Prostate gland (tissue), 2 donors: ENCODE results near the gene SACM1L. TPM values are rescaled to one million over a fixed set of nuclear protein-coding genes. Genes with fewer than 3 reads are reported as not detected.

Experiments used
- DNase-seq: peaks from one replicate; pipeline ENCODE4 v3.0.0-alpha.2; 2019; ENCODE audit warnings: low spot score
- H3K27ac ChIP-seq, 2 donors: fragments of 200-600 bp; sonication (generic); 2 replicates each; pipeline ENCODE4 v1.5.1; 2017 to 2019
- H3K27me3 ChIP-seq: fragments of 200-600 bp; sonication (generic); replicated peaks from 2 replicates; pipeline ENCODE4 v1.5.1; 2019; ENCODE audit not compliant: insufficient read depth
- H3K36me3 ChIP-seq, 2 donors: fragments of 200-600 bp; sonication (generic); 1 replicate in 1 of 2; 2 replicates in 1 of 2; pipeline versions ENCODE4 v1.5.1 to v1.8.1; 2017 to 2019
- H3K4me1 ChIP-seq: fragments of 200-600 bp; sonication (generic); replicated peaks from 2 replicates; pipeline ENCODE4 v1.5.1; 2019
- H3K4me3 ChIP-seq, 2 donors: fragments of 200-600 bp; sonication (generic); 2 replicates each; pipeline ENCODE4 v1.5.1; 2017 to 2019
- H3K9me3 ChIP-seq: fragments of 200-600 bp; sonication (generic); 2 replicates; pipeline ENCODE4 v1.5.1; 2017
- POLR2A ChIP-seq: fragments of 450-650 bp; IDR thresholded peaks from one replicate; pipeline ENCODE4 v1.6.1; 2016; ENCODE audit warnings: antibody characterized with exemption, mild to moderate bottlenecking
- POLR2AphosphoS5 ChIP-seq: sonication (generic); formaldehyde crosslinking; IDR thresholded peaks from one replicate; pipeline ENCODE4 v1.6.1; 2017; ENCODE audit warnings: antibody characterized with exemption
- WGBS: methylation state at CpG from one replicate; pipeline ENCODE4 v1.1.5; 2018; 5-methylcytosine and 5-hydroxymethylcytosine counted together
- intact Hi-C: fragments of 100-400 bp; cut with DNase I; formaldehyde crosslinking; loops from one replicate; pipeline ENCODE4 v1.14.2; 2022
- total RNA-seq, 2 donors: library from RNA; depleted of rRNA; stranded (reverse); fragments of >200 nt; gene quantifications; one replicate each; pipeline ENCODE4 v1.1.0, GENCODE V29; 2016
- TF ChIP-seq, protein P1 (sequence below), 4 experiments: fragments of 200-600 bp in 2 of 4; fragments of 450-650 bp in 2 of 4; sonication (generic) in 2 of 4; IDR thresholded peaks; 1 replicate in 3 of 4; 2 replicates in 1 of 4; pipeline ENCODE4 v1.5.1; 2016 to 2019; ENCODE audit warnings: antibody characterized with exemption in 4 of 4, mild to moderate bottlenecking in 2 of 4, moderate library complexity in 2 of 4

SACM1L gene
- total RNA-seq, 2 donors from 2014 or later, result 56.6 to 62.8 TPM

DNA sequence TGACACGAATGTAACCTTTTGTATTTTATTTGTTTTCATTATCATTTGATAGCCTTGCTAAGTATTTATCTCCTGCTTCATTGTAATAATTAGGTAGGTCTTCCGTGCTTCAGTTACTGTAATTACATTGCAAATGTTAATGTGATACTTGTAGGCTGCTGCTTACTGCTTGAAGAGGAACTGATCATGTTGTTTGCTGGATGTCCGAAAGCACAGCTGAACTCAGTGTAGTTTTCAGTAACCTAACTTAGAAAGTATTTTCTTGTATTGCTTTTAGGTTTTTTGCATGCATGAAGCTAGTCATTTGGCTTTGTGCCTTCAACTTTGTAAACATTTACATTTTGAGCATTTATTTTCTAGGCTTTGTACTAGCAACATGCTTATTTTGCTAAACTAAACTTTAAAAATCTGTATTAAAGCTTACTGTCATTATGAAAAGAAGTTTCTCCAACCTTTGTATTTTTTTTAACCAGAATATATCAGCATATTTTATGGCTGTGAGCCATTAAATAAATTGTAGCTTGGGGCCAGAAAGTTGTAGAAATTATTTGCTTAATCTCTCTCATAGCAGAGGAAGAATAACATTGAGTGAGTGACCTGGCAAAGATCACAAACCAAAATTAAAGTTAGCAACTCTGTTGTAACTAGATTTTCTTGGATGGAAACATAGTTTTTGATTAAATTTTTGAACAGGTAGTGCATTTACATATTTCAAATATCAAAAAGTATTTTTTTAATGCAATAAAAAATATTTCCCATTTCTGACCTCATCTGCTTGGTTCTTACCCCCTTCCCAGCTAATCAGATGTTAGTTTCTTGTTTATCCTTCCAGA, 30.7 kb downstream of the SACM1L start:
- Histone ChIP-seq H3K36me3 (no peaks in the 10 kb centered on the region), H3K27me3 (no peaks in the 10 kb centered on the region), H3K4me3 (no peak overlapping the region), H3K9me3 (no peaks in the 10 kb centered on the region), H3K27ac (no peak overlapping the region), H3K4me1 (no peaks in the 10 kb centered on the region)
- TF ChIP-seq POLR2A, result no peak
- TF ChIP-seq POLR2AphosphoS5, result no peak
- TF ChIP-seq, protein P1, sequence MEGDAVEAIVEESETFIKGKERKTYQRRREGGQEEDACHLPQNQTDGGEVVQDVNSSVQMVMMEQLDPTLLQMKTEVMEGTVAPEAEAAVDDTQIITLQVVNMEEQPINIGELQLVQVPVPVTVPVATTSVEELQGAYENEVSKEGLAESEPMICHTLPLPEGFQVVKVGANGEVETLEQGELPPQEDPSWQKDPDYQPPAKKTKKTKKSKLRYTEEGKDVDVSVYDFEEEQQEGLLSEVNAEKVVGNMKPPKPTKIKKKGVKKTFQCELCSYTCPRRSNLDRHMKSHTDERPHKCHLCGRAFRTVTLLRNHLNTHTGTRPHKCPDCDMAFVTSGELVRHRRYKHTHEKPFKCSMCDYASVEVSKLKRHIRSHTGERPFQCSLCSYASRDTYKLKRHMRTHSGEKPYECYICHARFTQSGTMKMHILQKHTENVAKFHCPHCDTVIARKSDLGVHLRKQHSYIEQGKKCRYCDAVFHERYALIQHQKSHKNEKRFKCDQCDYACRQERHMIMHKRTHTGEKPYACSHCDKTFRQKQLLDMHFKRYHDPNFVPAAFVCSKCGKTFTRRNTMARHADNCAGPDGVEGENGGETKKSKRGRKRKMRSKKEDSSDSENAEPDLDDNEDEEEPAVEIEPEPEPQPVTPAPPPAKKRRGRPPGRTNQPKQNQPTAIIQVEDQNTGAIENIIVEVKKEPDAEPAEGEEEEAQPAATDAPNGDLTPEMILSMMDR (IDR thresholded peaks at IDR 0.05), result no peak
- DNase-seq, result no peak
- intact Hi-C loops, result no loop called here
- WGBS, result 77% methylated on average over 3 of the region's 3 CpGs

DNA sequence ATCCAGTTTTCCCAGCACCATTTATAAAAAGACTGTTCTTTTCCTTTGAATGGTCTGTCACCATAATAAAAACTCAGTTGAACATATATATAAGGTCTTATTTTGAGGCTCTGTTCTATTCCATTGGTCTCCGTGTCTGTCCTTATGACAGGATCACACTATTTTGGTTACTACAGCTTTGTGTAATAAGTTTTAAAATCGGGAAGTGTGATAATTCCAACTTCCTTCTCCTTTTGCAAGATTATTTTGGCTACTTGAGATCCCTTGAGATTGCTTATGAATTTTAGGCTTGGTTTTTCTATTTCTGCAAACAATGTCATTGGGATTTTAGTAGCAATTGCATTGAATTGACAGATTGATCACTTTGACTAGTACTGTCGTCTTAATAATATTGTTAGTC, 35.7 kb downstream of the SACM1L start:
- no peak overlapping the region for H3K27ac ChIP-seq
- intact Hi-C loops, result no loop called here
- H3K27me3 ChIP-seq, result no peaks in the 10 kb centered on the region
- 97% methylated on average over 3 of the region's 3 CpGs for whole genome bisulfite sequencing
- H3K4me1 ChIP-seq, result no peaks in the 10 kb centered on the region
- H3K9me3 ChIP-seq, result no peaks in the 10 kb centered on the region
- no peak overlapping the region for H3K4me3 ChIP-seq
- TF ChIP-seq POLR2AphosphoS5 (no peak), POLR2A (no peak)
- TF ChIP-seq, protein P1 (IDR thresholded peaks at IDR 0.05), result no peak
- no peaks in the 10 kb centered on the region for H3K36me3 ChIP-seq
- no peak for DNase-seq

DNA sequence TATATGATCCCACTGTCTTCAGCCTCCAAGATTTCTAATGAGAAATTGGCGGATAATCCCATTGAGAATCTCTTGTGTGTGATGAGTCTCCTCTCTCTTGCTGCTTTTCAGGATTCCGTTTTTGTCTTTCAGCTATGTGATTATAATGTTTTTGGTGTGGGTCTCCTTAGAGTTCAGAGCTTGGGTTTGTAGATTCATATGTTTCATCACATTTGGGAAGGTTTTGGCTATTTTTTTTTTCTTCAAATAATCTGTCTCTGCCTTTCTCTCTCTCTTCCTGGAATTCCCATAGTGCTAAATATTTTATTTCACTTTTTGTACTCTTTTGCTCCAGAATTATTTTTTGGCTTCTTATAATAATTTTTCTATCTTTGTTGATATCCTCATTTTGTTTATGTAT, 40.4 kb downstream of the SACM1L start:
- intact Hi-C loops, result no loop called here
- WGBS, result 99% methylated on average over 2 of the region's 2 CpGs

DNA sequence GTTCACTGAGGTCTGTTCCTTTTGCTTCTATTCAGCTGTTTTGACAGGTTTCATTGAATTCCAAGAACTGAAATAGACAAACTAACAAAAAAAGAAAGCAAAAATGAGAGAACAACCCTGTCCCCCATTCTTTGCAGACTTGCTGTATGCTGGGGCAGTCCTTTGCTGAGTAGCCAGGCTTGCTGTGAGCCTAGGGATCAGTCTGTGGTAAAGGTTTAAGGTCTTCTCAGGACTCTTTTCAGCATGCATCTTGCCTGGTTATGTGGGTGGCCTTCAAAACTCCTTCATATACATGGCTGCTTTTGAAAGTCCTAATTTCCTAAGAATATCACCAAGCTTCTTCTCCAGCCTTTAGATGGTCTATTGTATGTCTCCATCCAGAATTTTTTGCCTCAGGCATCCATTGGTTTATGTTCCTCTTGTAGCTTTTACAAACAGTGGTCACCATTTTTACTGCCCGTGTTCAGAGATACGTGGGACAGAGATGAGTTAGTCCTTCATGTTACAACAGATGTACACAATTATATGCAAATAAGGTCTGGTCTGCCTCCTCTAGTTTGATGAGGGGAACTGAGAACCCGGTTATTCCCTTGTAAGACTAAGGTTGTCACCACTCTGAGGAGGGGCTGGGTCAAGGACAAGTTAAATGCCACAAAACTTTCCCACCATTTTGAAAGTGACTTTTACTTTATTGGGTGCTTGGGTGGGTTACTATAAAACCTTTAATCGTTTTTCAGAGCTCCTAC, 41.4 kb downstream of the SACM1L start:
- no peaks in the 10 kb centered on the region for H3K9me3 ChIP-seq
- DNase-seq, result no peak
- H3K4me1 ChIP-seq, result no peaks in the 10 kb centered on the region
- H3K27me3 ChIP-seq, result no peaks in the 10 kb centered on the region
- H3K36me3 ChIP-seq, result no peaks in the 10 kb centered on the region
- TF ChIP-seq, protein P1 (IDR thresholded peaks at IDR 0.05), result no peak
- TF ChIP-seq POLR2AphosphoS5 (no peak), POLR2A (no peak)
- intact Hi-C loops, result no loop called here
- H3K27ac ChIP-seq, result no peak overlapping the region
- H3K4me3 ChIP-seq, result no peak overlapping the region
- 84% methylated on average over 4 of the region's 4 CpGs for WGBS

More for the DNA sequence above, 40.4 kb downstream of the SACM1L start:
- H3K9me3 ChIP-seq, result no peaks in the 10 kb centered on the region
- DNase-seq, result no peak
- H3K27me3 ChIP-seq, result no peaks in the 10 kb centered on the region
- H3K27ac ChIP-seq, result no peak overlapping the region
- H3K4me1 ChIP-seq, result no peaks in the 10 kb centered on the region
- H3K36me3 ChIP-seq, result no peaks in the 10 kb centered on the region
- TF ChIP-seq, protein P1 (IDR thresholded peaks at IDR 0.05), result no peak
- TF ChIP-seq POLR2A (no peak), POLR2AphosphoS5 (no peak)
- H3K4me3 ChIP-seq, result no peak overlapping the region
